ENCODE results near the gene COPZ2.
"Not testable (repeated sequence)": the region's sequence is repeated elsewhere in the genome, so short reads cannot be mapped to it uniquely, and the experiment has no call there.

DNA sequence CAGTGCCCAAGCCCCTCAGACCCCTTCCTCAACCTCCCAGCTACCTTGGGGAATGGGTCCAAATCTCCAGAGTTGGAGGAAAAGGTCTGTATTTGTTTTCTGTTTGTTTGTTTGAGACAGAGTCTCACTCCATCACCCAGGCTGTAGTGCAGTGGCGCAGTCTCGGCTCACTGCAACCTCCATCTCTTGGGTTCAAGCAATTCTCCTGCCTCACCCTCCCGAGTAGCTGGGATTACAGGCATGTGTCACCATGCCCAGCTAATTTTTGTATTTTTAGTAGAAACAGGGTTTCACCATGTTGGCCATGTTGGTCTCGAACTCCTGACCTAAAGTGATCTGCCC, 19.8 kb downstream of the COPZ2 start:
- TF ChIP-seq NFYB (IDR thresholded peaks at IDR 0.05; ENCODE audit: extremely low read depth, insufficient read length); U2AF2 (optimal IDR thresholded peaks at IDR 0.05; ENCODE audit: low read depth, low read length); JUN (IDR thresholded peaks at IDR 0.05; ENCODE audit: borderline replicate concordance, low read depth, low read length); JUN (CRISPR knock-in tag; IDR thresholded peaks at IDR 0.05; ENCODE audit: borderline replicate concordance); ZSCAN32 (CRISPR knock-in tag; IDR thresholded peaks at IDR 0.05); KDM5B (IDR thresholded peaks at IDR 0.05; ENCODE audit: insufficient replicate concordance, low read depth, low read length): not testable (repeated sequence)
- TF ChIP-seq, protein P1, sequence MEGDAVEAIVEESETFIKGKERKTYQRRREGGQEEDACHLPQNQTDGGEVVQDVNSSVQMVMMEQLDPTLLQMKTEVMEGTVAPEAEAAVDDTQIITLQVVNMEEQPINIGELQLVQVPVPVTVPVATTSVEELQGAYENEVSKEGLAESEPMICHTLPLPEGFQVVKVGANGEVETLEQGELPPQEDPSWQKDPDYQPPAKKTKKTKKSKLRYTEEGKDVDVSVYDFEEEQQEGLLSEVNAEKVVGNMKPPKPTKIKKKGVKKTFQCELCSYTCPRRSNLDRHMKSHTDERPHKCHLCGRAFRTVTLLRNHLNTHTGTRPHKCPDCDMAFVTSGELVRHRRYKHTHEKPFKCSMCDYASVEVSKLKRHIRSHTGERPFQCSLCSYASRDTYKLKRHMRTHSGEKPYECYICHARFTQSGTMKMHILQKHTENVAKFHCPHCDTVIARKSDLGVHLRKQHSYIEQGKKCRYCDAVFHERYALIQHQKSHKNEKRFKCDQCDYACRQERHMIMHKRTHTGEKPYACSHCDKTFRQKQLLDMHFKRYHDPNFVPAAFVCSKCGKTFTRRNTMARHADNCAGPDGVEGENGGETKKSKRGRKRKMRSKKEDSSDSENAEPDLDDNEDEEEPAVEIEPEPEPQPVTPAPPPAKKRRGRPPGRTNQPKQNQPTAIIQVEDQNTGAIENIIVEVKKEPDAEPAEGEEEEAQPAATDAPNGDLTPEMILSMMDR (IDR thresholded peaks at IDR 0.05 in 2 of 3, conservative IDR thresholded peaks at IDR 0.05 in 1 of 3; ENCODE audit: insufficient read depth in 2 of 3, low read depth in 1 of 3, low read length in 3 of 3) = not testable (repeated sequence)
- TF ChIP-seq, protein P2, sequence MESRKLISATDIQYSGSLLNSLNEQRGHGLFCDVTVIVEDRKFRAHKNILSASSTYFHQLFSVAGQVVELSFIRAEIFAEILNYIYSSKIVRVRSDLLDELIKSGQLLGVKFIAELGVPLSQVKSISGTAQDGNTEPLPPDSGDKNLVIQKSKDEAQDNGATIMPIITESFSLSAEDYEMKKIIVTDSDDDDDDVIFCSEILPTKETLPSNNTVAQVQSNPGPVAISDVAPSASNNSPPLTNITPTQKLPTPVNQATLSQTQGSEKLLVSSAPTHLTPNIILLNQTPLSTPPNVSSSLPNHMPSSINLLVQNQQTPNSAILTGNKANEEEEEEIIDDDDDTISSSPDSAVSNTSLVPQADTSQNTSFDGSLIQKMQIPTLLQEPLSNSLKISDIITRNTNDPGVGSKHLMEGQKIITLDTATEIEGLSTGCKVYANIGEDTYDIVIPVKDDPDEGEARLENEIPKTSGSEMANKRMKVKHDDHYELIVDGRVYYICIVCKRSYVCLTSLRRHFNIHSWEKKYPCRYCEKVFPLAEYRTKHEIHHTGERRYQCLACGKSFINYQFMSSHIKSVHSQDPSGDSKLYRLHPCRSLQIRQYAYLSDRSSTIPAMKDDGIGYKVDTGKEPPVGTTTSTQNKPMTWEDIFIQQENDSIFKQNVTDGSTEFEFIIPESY (CRISPR knock-in tag; IDR thresholded peaks at IDR 0.05) = not testable (repeated sequence)
- TF ChIP-seq, protein P3, sequence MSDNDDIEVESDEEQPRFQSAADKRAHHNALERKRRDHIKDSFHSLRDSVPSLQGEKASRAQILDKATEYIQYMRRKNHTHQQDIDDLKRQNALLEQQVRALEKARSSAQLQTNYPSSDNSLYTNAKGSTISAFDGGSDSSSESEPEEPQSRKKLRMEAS (CRISPR knock-in tag; IDR thresholded peaks at IDR 0.05) = not testable (repeated sequence)

All from K562 (cell line).